Measurements from ENCODE around the gene C9orf40. TPM values are rescaled to one million over a fixed set of nuclear protein-coding genes. Genes with fewer than 3 reads are reported as not detected.

Gene C9orf40, protein sequence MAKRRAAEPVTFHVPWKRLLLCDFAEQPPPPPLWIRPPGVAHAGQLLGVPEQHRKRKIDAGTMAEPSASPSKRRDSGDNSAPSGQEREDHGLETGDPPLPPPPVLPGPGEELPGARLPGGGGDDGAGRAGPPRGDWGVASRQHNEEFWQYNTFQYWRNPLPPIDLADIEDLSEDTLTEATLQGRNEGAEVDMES
- 3.2 and 8.3 TPM in 2 replicates for total RNA-seq

DNA sequence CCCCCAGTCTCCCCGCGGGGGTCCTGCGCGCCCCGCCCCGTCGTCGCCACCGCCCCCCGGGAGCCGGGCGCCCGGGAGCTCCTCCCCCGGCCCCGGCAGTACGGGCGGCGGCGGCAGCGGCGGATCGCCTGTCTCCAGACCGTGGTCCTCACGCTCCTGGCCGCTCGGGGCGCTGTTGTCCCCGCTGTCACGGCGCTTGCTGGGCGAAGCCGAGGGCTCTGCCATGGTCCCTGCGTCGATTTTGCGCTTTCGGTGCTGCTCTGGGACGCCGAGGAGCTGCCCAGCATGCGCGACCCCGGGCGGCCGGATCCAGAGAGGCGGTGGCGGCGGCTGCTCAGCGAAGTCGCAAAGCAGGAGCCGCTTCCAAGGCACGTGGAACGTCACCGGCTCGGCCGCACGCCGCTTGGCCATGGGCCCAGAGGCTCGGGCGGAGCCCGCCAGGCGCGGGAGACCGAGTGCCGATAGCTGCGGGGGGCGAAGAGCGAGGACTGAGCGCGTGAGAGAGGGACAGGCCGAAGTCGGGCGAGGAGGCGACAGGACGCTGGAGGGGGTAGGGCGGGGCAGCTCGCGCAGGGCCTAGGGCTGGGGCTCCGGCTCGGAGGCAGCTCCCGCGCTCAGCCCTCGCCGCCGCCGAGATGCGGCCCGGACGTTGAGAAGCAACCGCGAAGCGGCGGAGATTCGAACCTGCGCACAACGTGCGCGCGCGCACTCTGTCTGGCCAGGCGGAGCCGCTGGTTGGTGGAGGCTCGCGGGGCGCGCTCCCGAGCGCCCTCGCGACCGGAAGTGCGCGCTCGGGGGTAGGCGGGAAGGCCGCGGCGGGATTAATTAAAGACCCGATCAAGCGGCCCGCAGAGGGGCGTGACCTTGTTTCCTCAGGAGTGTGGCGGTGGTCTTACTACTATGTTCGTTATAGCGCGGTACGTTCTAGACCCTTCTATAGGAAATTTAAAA, at the start of gene C9orf40:
C9orf40 (minus strand) TSS at position 712 of the 951 bp plus-strand sequence; CDS start at position 411, 301 bp downstream.

Other genes with a start within 250 kb of the C9orf40 start
- gene TRPM6, start 65.0 kb downstream of the C9orf40 start, total RNA-seq, result under 0.01 and 0.16 TPM in 2 replicates
- gene CARNMT1, start 75.4 kb upstream of the C9orf40 start, total RNA-seq, result 12.5 and 16.2 TPM in 2 replicates
- 7.0 and 18.8 TPM in 2 replicates for gene NMRK1, start 135.2 kb upstream of the C9orf40 start, total RNA-seq
- 14.7 and 25.1 TPM in 2 replicates for gene OSTF1, start 135.6 kb upstream of the C9orf40 start, total RNA-seq

All from mesangial cell (primary cell).